Non-pigmented ciliary epithelial cell (primary cell): Measurements from ENCODE around the gene RPL10A.

Experiments used
- DNase-seq: peaks from one replicate; pipeline ENCODE4 v3.0.0-alpha.2; 2010; ENCODE audit warnings: low read depth

RPL10A gene

DNA sequence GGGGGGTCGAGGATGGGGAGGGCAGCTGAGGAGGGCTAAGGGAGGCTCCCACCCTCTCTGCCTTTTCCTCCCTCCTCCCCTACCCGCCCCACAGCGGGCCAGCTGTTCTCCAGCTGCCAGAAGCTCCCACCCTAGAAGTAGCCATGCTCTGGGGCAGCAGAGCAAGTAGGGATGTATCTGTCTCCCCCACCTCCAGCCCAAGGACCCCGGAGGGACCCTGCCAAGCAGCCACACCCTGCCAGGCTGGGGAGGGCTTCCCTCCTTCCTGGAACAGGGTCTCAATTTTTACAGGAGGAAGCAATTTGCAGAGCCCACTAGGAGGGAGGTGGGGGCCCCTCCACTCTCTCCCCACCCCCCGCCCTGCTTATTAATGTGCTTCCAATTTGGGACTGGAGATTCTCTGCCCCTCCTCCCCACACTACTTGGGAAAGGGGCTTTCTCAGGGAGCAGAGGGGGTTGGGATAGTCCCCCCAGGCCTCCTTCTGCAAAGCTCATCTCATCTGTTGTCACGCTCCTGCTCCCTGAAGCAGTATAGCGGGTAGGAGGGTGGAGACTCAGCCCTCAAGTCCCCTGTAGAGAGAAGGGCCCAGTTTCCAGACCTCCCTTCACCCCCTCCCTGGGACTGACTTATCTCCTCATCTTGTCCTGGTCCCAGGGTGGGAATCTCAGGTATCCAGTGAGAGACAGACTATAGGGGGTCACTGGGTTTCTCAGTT is 24.2 kb downstream of the RPL10A start:
- no peak for DNase-seq

DNA sequence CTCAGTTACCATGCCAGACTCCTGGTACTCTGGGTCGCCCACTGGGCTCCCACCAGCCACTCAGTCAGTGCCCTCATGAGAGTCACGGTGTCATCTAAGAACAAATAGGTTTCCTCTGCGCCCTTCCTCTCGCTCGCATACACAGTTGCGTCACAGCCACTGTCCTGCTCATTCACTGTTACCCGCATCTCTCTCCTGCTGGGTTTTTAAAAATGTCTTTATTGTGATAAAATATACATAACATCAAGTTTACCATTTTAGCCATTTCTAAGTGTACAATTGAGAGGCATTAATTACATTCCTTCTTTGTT is 24.7 kb downstream of the RPL10A start:
- no peak for DNase-seq

DNA sequence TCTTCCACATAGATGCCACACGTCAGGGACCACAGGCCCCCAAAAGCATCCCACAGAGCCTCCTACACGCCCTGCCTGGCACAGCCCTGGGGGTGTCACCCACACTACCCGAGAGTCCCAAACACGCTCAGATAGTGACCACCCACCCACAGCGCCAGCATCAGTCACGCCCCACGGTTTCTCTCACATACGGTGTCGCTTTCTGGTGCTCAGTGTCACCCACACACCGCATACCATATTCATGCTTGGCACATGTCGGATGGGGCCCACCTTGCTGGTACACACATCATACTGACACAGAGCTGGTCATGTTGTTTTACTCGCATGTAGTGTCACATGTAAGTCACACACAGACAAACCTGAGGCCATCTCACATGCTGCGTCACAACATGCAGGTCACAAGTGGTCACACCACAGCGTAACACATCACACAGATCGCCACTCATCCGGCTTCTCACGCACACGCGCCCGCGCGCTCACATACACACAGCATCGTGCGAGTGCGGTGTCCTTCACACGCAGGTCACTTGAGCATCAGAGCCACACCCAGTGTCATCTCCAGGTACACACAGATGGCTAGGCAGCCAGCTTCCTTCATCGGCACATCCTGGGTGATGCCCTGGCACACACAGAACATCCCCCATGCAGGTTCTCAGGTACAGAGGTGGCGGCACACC is 25.2 kb downstream of the RPL10A start:
- no peak for DNase-seq

DNA sequence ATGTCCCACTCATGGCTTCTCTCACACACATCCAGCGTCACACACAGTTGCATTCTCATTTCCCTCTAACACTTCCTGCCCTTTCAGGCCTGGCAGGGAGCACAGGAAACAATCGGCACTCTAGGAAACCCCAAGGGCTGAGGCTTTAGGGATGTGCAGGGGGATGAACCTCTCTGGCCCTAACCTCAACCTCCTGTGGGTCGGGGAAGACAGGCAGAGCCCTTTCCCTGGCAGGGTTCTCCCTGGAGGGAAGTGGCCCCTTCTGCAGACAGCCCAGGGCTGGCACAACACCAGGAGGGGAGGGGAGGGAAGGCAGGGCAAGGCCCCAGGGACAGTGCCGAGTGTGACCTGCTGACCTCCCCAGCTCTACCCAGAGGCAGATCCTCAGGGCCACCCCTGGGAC is 26.0 kb downstream of the RPL10A start:
- no peak for DNase-seq

DNA sequence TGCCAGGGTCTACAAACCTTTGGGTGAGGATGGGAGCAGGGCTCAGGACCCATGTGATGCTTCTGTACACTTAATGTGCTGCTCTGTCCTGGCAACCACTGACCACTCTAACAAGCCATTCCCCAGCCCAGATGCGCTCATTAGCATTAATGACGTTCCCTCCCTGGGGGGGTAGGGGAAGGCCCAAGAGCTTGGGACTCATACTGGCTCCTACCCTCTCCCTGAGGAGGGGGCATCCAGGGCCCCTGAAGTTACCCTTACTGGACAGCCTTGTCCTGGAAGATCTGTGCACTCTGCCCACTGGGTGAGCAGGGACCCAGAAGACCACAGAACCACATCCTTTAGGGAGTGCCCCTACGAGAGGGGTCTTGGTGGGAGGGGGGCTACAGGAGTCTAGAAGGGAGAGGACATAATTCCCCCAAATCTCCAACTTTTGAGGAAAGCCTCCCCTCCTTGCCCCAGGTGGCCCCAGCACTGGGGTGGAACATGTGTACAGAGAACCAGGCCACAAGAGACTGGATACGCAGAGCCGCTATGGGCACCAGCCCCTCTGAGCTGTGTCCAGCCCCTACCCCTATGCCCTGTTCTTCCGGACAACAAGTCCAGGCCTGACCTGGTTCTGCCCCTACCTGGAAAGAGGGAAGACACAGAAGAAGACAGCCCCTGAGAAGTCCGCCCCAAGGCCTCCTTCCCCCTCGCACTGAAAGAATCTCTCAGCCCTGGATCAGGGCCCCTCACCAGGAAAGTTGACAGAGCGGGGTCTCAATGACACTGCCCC is 27.2 kb downstream of the RPL10A start:
- no peak for DNase-seq

DNA sequence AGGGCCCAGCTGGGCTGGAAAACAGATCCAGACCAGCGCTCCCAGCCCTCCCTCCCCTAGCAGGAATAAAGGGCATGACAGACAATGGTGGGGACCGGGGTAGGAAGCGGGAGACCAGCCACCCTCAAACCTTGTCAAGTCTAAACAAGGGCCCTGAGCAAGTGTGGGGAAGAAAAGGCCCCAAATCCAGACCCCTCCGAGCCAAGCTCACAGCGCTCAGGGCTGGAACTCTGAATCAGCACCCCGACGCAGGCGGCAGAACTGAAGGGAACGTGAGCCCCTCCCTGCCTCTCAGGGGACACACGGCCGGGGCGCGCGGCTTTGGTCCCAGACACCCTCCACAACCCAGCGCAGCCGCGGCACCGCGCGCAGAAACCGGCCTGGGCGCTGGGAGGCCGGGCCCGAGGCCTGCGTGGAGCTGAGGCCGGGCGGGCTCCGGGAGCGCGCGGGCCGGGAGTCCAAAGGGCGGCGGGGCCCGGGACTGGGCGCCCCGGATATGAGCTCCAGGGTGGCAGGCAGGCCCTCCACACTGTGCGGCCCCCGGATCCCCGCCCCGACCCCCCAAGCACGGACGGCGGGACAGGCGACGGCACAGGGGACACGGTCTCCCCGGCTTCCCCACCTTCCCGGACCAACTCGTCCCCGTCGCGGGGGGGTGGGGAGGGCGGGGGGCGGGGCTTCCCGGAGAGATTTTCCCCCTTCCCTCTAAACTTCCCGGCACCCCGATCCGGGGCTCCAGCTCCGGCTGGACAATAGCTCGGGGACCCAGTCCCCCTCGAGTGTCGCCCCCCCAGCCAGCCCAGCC is 28.0 kb downstream of the RPL10A start:
- DNase-seq: no peak

DNA sequence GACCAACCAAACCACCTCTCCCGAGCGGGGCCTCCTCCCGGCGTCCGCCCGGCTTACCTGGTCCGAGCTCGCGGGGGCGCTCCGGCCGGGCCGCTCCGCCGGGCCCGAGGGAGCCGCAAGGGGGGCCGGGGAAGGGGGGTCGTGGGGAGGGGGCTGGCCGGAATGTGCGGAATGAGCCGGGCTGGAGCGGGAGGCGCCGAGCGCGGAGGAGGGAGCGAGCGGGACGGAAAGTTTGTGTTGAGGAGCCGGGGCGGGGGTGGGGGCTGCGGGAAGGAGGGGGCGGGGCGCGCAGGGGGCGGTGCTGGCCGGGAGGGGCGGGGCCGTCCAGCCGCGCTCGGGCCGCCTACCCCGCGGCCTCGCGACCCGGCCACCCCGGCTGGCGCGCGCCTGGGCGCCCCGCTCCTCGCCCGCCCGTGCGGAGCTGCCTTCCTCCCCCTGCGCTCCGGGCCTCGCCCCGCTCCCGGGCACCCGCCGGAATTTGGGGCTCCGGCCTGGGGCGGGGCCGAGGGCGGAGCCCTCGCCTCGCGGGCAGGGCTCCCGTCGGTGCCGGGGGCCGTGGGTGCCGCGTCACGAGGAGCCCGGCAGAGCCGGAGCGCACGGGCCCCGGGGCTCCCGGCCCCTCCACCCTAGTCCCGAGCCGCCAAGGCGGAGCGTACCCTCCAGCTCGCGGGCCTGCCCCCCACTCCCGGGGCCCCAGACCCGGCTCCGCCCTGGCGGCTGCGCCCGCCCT is 28.8 kb downstream of the RPL10A start, which contains the start of gene TEAD3:
TEAD3 (minus strand) TSS at position 239 of the 730 bp plus-strand sequence.
- no peak for DNase-seq

DNA sequence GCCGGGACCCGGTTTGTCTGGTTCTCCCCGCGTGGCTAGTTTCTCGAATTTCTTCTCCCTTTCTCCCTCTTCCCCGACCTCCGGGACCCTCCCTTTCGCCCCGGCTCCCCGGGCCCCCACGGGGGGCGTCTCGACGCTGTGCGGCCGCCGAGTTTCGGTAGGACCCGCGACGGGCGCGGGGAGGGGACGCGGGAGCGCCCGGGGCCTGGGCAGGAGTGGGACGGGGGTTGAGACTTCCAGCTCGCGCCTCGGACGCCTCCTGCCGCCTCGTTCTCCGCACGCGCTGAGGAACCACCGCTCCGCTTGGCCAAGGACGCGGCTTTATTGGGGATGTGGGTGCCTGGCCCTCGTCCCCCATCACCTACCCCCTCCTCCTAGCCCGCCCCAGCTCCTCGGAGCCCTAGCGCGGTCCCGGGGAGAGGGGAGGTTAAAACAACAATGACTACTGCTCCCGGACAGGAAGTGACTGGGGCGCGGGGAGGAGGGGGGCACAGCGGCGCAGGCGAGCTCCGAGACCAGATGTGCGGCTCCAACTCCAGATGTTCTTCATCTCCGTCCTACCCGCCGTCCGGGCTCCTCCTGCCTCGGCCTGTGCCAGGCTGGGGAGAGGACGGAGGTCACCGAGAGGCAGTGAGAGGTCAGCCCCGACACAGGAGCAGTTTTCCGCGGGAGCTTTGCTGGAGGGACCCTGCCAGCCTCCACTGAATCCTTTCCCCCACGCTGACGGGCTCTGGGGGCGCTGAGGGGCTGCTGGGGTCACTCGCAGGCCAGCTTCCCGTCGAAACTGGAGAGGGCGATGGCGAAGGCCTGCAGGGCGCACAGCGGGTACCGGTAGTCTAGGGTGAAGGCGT is 29.6 kb downstream of the RPL10A start:
- no peak for DNase-seq

DNA sequence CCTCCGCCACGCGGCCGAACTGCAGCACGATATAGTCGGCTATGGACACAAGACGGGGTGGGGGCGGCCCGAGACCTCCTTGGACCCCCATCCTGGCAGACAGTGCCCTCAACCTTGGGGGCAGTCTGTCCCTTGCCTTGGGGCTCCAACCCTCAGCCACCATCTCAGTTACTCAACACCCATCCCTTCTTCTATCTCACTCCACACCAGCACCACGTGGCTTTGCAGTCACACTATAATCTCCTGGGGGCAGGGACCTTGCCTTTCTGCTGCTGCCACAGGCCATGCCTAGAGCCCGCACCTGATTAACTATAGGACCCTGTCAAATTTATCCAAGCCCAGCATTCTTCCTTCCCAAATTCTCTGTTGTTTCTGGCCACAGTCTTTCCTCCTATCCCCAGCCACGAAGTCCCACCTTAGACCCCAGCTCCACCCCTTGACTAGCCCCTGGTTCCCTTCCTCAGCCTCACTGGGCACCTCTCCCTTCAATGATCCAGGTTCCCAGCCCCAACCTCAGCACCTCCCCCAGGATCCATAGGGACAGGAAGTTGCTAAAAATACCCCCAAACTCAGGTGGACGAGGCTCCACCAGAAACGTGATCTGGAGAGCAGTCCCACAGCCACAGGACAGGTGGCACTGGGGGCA is 30.3 kb downstream of the RPL10A start:
- no peak for DNase-seq

DNA sequence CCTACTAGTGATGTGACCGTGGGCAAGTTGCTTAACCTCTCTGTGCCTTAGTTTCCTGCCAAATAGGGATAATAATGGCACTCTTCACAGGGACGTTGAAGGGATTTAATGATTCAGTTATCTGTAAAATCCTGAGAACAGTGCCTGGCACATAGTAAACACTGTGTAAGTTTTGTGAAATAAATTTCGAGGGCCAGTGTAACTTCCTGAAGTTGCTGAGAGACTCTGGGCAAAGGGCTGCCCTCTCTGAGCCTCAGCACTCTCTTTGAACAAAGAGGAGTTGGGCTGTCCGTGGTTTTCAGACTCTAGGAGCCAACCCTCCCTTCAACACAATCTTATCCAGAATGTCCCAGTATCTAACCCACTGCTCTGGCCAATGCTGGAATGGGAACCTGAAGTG is 31.2 kb downstream of the RPL10A start:
- no peak for DNase-seq

DNA sequence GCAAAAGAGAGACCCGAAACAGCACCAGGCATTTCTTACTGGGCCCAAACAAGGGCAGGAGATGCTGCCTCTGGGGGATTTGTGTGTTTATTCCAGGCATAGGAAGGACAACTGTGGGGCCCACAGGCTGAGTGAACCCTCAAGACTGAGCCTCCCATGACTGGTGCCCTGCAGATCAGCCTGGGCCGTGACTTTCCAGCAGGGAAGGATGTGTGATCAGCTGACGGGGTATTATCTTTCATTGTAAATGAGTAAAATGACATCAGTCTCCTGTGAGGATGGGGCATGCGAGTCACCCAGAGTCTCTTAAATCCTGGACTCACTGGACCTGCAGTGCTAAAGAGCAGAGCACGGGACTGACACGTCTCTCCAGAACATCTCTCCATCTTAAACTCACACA is 32.6 kb downstream of the RPL10A start:
- DNase-seq: no peak

DNA sequence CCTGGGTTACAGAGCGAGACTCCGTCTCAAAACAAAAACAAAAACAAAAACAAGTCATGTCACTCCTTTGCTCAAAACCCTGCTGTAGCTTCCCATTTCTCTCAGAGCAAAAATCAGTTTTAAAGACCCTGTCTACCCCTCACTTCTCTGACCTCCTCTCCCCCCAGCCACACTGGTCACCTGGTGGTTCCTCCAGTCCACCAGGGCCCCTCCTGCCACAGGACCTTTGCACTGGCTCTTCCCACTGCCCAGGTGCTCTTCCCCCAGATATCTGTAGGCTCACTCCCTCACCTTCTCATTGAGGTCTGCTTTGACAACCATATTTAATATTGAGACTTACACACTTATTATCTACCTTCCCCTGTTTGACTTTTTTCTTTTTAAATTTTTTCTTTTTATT is 33.6 kb downstream of the RPL10A start:
- no peak for DNase-seq

DNA sequence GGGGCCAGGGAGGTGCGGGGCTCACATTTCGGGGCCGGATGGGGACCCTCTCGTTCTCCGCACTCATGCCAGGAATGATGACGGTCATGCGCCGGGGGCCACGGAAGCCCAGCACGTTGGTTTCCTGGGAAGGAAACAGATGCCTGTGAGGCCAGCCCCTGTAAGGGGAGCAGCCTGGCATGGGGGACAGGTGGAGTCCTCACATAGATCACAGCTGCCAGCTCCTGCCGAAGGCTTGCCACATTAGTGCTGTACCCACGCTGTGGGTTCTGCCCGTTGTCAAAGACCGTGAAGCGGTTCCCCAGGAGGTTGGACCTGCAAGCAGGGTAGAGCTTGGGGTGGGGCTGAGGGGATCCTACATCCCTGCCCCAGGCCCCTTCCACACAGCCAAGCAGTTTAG is 35.3 kb downstream of the RPL10A start:
- no peak for DNase-seq

DNA sequence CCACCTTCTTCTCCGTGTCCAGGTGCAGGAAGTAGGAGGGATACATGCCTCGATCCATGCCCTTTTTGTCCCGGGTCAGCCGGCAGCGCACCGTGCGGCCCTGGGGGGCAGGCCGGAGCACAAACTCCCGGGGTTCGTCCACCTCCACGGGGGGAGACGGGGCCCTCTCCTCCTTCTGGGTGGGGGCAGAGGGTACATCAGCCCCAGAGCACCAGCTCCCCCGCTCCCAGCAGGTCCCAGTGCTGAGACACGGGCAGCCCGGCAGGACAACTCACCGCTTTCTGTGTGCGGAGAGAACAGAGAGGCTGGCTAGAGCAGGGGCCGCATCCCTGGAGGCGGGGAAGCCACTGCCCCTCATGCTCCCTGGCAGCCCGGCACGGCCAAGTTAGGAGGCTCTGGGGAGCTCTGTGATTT is 37.8 kb downstream of the RPL10A start:
- DNase-seq: no peak

DNA sequence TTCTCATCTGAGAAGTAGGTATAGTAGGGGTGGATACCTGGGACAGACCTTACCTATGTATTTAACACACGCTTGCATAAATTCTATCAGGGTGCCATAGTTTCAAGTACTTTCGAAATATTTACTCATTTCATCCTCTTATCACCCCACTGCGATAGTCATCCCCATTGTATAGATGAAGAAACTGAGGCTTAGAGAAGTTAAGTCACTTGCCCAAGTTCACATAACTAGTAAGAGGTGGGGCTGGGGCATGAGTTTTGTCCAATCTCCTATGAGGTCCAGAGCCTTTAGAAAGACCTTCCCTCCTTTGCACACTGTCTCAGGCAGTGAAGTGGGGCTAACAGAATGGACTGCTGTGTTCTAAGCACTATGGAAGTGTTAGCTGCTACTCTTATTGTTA is 38.3 kb downstream of the RPL10A start:
- DNase-seq: no peak

DNA sequence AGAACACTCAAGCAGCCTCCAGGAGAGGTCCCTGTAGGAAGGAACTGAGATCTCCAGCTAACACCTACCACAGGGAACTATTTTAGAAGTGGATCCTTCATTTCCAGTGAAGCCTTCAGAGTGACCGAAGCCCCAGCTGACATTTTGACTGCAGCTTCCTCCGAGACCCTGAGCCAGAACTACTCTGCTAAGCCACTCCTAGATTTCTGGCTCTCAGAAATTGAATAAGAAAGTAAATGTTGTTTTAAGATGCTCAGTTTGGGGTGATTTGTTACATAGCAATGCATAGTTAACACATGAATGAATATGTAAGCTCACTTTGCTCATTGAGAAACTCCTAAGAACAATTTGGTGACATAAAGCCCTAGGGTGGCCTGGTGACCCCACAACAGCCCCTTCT is 39.0 kb downstream of the RPL10A start:
- no peak for DNase-seq

DNA sequence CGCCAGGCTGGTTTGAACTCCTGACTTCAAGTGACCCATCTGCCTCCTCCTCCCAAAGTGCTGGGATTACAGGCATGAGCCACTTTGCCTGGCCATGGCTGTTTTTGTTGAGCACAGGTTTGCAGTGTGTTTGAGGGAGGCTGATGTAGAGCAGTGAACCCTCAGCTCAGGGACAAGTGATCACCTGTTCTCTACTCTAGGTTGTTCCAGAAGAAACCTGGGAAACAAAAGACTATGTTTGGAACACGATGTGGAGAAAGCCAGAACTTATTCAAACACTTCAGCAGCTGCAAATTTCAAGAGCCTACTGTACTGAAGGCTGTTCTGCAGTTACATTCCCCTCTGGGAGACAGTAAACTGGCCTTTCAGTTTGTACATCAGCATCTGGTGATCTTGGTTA is 39.8 kb downstream of the RPL10A start:
- DNase-seq: no peak

DNA sequence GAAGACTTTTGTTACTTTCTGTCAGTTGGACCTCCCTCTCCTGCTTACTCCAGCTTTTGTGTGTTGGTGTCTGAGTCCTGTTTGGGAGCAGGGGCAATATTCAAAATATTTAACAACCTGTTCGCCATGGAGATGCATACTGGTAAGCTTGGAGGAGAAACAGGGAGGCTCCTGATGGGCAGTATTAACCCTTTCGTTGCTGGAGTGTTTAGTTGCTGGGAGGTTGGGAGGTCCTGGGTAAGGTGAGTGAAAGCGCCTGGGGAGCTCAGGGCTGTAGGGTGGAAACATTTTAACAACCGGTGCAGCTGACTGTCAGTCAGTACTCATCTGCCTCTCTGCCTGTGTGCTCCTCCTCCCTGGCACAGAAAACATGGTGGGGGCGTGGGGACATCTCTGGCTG is 40.3 kb downstream of the RPL10A start:
- no peak for DNase-seq

DNA sequence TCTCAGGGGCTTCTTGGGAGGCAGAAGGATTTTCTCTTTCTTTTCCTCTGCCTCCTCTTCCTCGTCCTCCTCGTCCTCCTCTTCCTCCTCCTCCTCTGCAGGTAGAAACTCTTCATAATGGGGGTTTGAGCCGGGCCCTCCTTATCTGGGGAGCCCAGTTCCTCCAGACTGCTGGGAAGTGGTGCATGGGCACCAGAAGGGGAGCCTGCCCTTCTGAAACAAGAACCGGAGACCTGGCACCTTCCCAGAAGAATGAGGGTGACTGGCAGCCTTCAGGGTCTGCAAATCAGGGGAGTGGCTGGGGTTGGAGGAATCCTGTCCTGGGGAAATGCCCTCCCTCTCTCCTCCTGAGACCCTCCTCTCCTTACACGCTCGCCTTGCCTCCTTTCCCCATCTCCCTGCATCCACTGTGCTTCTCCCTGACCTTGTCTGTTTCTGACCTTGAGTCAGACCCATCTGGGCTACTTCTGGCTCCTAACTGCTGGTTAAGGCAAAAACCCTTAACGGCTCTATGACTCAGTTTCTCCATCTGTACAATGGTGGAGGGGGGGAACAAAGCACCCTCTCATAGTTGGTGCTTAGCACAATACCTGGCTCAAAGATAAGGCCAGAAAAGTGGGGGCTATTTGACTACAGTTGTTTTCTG is 42.8 kb downstream of the RPL10A start:
- no peak for DNase-seq

DNA sequence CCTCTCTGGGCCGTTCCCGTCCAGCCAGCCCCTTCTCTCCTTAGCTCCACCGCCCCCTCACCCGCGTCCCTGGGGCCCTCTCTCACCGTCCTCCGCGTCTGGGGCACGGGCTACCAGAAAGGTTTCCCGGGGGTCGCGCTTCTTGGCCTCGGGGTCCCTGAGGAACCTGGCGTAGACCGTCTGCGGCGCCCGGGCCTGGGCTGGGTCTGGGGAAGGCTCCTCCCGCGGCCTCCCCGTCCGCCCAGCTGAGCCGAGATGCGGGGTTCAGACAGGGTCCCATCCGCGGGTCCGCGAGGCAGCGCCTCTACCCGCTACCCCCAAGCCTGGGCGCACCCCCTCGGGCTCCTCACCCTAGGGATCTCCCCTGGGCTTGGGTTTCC is 43.4 kb downstream of the RPL10A start:
- no peak for DNase-seq
